Non-pigmented ciliary epithelial cell (primary cell): Measurements from ENCODE around the gene TOGARAM2.

Source experiments
- DNase-seq: peaks from one replicate; pipeline ENCODE4 v3.0.0-alpha.2; 2010; ENCODE audit warnings: low read depth

The TOGARAM2 gene

GRCh38 chr2:28997847-28998735 lies 17.0 kb downstream of the TOGARAM2 start:
- no peak for DNase-seq

GRCh38 chr2:29000481-29000880 lies 19.4 kb downstream of the TOGARAM2 start:
- DNase-seq: no peak

GRCh38 chr2:29000956-29001355 lies 19.9 kb downstream of the TOGARAM2 start:
- no peak for DNase-seq

DNA sequence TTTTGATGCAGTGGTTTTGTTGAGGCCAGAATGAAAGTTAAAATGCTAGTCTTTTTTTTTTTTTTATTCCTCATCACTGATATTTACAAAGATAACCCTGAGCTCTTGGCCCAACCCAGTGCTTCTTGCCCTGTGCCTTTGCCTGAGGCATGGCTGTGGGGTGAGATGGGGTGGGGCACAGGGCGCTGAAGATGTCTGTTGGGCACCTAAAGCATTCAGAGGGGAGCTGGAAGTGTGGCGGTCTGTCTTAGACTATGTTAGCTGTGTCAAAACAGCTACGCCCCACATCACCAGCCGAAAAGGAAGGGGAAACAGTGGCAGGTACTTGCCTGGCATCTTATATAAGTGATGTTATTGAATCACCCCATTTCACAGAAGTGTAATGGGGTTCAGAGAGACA lies 20.7 kb downstream of the TOGARAM2 start:
- DNase-seq: no peak

- no peak for DNase-seq
Measured at GRCh38 chr2:29004755-29005154, 23.7 kb downstream of the TOGARAM2 start.

- no peak for DNase-seq
Measured at GRCh38 chr2:29005331-29005730, 24.2 kb downstream of the TOGARAM2 start.

DNA sequence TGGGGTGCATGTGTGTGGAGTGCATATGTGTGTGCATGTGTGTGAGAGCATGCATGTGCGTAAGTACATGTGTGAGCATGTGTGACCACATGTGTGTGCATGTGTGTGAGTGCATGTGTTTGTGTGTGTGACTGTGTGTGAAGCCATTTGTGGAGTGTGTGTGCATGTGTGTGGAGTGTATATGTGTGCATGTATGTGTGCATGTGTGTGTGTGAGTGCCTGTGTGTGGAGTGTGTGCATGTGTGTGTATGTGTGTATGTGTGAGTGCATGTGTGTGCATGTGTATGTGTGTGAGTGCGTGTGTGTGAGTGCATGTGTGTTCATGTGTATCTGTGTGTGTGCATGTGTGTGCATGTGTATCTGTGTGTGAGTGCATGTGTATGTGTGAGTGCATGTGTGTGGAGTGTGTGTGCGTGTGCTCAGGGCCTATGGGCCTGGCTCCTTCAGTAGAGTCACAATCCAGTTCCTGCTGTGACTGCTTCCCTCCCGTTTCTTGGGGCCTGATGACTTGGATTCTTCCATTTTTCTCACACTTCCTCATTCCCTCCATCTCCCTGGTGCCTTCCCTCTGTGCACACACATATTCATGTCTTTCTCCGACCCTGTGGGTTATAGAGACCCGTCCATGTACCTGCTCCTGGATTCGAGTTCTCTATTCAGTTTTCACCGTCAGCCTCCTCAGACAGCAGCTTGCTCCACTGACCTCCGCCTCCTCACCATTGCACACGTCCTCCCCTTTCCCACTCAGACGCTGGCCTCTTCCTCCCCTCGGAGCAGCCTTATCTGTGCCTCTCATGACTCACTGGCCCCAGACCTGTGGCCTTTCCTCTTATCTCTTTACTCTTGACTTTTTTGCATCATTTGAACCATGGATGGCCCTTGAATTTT lies 25.2 kb downstream of the TOGARAM2 start:
- DNase-seq: no peak

GRCh38 chr2:29006980-29007301 lies 25.8 kb downstream of the TOGARAM2 start:
- DNase-seq: no peak

GRCh38 chr2:29009270-29009669 lies 28.2 kb downstream of the TOGARAM2 start:
- DNase-seq: no peak

DNA sequence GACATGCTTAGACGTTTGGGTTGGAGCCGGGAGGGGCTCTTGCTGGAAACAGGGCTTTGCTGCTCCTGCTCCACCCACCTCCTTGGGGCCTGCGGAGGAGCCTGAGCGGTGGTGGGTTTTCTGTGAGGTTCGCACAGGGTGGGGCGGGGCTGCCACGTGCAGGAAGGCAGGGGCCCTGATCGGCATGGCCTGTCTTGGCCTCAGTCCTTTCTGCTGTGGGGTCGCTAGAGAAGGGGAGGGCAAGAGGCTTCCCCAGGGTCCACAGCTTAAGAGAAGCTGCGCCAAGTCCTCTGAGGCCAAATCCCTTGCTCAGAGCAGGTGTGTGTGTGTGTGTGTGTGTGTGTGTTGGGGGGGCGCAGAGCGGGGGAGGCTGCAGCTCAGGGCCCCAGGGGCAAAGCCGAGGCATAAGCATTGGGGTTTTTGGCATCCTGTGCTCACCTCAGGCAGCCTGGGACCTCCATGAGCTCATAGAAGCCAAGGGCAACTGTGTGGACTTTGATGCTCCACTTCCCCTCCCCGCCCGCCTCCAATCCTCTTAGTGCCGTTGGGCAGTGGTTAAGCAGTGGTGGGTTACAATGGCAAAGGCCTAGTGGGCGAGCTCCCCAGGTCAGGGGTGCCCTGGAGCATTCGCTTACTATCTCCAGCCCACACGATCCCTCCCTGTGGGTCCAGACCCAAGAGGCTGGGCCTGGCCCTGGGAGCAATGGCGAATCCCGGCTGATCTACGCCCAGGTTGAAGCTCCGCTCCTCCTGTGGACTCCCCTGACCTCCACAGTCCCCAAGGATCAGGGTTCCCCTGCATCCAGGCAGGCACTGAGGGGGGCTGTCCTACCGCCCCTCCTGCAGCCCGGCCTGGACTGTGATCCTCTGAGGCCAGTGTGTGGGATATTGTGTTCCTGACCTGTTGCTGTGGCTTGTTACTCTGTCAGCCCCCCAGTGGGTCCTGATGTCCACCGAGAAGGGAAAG lies 28.9 kb downstream of the TOGARAM2 start:
- no peak for DNase-seq

- peak; percentile 55 for DNase-seq
Measured at GRCh38 chr2:29010946-29011345, 29.8 kb downstream of the TOGARAM2 start.

DNA sequence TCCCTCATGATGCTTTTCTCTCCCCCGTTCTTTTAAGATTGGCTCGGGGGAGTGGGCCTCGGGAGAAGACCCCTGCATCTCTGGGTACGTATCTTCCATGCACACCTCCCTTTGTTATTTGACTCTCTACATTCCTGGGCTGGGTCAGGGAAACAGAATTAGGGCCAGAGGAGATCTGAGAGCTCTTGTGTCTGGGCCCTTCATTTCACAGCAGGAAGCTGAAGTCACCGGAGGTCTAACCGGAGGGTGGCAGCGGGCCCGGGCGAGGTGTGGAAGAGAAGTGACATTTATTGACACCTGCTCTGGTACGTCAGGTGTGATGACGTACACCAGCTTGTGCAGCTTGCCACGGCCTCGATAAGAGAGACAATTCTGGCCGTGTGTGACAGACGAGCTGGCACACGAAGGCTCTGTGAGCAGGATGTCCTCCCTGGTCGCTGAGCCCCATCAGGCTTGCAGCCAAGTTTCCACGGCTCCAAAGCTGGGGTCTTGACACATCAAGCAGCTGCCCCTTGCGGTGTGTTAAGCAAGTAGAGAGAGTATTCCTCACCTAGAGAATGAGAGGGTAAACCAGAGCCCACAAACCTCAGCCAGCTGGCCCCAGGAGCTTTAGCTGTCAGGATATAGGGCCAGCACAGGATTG lies 30.4 kb downstream of the TOGARAM2 start:
- no peak for DNase-seq

GRCh38 chr2:29012211-29012681 lies 31.1 kb downstream of the TOGARAM2 start:
- no peak for DNase-seq

GRCh38 chr2:29013057-29013780 lies 32.1 kb downstream of the TOGARAM2 start:
- DNase-seq: no peak

- DNase-seq: no peak
Measured at GRCh38 chr2:29014331-29014730, 33.2 kb downstream of the TOGARAM2 start.

- peak; percentile 59 for DNase-seq
Measured at GRCh38 chr2:29014811-29015421, 33.8 kb downstream of the TOGARAM2 start.

- no peak for DNase-seq
Measured at GRCh38 chr2:29015701-29016470, 34.8 kb downstream of the TOGARAM2 start.

DNA sequence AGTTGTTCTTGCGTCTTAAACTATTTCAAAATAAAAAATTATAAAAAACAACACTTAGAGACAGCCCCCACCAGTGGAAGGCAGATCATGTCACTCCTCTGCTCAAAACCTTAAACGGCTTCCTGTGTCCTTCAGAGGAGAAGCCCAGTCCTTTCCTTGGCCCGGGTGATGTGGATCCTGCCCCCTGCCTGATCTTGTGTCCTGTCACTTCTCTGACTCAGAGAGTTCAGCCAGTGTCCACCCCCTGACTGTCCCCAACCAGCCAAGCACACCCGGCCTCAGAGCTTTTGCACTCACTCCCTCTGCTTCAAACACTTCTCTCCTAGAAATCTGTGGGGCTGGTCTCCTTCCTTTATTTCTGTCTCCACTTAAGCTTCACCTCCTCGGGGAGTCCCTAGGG lies 35.4 kb downstream of the TOGARAM2 start:
- DNase-seq: no peak

DNA sequence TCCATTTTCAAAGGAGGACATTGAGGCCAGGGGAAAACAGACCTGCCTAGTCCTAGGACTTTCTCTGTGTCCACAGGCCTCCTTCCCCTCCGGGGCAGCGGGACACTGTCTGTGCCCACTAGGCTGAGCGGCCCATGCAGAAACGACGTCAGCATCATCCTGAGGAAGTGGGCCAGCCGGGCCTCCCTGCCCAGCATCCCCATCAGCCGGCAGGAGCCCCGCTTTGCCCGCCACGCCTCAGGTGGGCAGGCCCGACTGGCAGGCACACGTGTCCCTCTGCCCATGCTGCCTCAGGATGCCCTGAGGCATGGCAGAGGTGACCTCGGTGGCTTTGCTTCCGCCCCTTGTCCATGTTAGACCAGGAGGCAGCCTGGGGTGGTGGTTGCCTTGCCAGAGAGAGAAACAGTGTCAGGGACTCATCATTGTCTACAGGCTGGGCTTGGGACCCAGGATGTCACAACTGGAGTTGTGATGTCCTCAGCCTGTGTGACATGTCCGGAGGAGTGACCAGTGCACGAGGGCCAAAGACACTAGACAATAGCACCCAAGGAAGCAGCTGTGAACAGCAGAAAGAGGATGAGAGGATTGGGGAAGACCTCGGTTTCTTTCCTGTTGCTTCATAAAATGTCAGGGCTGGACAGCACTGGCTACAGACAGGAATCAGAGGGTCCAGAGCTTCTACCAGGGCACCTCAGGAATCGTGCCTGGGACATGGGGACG lies 36.8 kb downstream of the TOGARAM2 start:
- no peak for DNase-seq
